Esophagus muscularis mucosa (tissue), 4 donors: ENCODE data around the gene ERBIN.

Source experiments
- EP300 ChIP-seq: sonication (generic); formaldehyde crosslinking; IDR thresholded peaks from one replicate; pipeline ENCODE4 v1.6.1; 2017; ENCODE audit warnings: antibody characterized with exemption
- POLR2A ChIP-seq: fragments of 450-650 bp; IDR thresholded peaks from one replicate; pipeline ENCODE4 v1.6.1; 2017; ENCODE audit warnings: antibody characterized with exemption, moderate library complexity, mild to moderate bottlenecking, low read depth
- POLR2AphosphoS5 ChIP-seq, 2 donors: sonication (generic); formaldehyde crosslinking; IDR thresholded peaks; one replicate each; pipeline ENCODE4 v1.6.1; 2017; ENCODE audit warnings: antibody characterized with exemption in 2 of 2
- TF ChIP-seq, protein P1 (sequence below), 3 experiments: fragments of 200-600 bp in 2 of 3; fragments of 450-650 bp in 1 of 3; sonication (generic) in 2 of 3; IDR thresholded peaks; one replicate each; pipeline ENCODE4 v1.5.1; 2017 to 2019; ENCODE audit warnings: antibody characterized with exemption in 3 of 3, mild to moderate bottlenecking in 2 of 3, moderate library complexity in 1 of 3

DNA sequence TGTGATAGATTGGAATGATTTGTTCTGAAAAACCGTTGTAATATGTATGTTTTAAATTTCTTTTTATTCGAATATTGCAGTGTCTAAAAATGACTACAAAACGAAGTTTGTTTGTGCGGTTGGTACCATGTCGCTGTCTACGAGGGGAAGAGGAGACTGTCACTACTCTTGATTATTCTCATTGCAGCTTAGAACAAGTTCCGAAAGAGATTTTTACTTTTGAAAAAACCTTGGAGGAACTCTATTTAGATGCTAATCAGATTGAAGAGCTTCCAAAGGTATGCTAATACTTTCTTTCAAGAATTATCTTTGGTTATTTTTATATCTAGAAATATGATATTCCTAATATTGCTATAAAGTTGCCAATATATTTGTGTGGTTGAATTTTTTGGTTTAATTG is 66.3 kb downstream of the ERBIN start:
- no peak for TF ChIP-seq POLR2AphosphoS5 (IDR thresholded peaks at IDR 0.05)
- no peak for TF ChIP-seq POLR2A
- TF ChIP-seq, protein P1, sequence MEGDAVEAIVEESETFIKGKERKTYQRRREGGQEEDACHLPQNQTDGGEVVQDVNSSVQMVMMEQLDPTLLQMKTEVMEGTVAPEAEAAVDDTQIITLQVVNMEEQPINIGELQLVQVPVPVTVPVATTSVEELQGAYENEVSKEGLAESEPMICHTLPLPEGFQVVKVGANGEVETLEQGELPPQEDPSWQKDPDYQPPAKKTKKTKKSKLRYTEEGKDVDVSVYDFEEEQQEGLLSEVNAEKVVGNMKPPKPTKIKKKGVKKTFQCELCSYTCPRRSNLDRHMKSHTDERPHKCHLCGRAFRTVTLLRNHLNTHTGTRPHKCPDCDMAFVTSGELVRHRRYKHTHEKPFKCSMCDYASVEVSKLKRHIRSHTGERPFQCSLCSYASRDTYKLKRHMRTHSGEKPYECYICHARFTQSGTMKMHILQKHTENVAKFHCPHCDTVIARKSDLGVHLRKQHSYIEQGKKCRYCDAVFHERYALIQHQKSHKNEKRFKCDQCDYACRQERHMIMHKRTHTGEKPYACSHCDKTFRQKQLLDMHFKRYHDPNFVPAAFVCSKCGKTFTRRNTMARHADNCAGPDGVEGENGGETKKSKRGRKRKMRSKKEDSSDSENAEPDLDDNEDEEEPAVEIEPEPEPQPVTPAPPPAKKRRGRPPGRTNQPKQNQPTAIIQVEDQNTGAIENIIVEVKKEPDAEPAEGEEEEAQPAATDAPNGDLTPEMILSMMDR (IDR thresholded peaks at IDR 0.05): no peak
- TF ChIP-seq EP300: no peak
